GM12891 (cell line): ENCODE measurements around the gene ELP5.
"Not testable (repeated sequence)": the region's sequence is repeated elsewhere in the genome, so short reads cannot be mapped to it uniquely, and the experiment has no call there.

Experiments
- DNase-seq: peaks from one replicate; pipeline ENCODE4 v3.0.0; 2011; ENCODE audit warnings: low spot score; ENCODE audit not compliant: insufficient read length
- FAIRE-seq: peaks from 2 replicates; lab custom pipeline; 2011; peaks lifted over from hg19 to GRCh38; lab: Jason Lieb, UNC
- PAX5 ChIP-seq: IDR thresholded peaks from 2 replicates; pipeline ENCODE4 v1.6.1; 2011; ENCODE audit warnings: low read length, moderate library complexity, mild to moderate bottlenecking; ENCODE audit not compliant: insufficient read depth, severe bottlenecking
- POLR2A ChIP-seq: IDR thresholded peaks from 2 replicates; pipeline ENCODE4 v1.6.1; 2011; ENCODE audit warnings: low read depth, low read length, control low read depth
- POLR2AphosphoS5 ChIP-seq: IDR thresholded peaks from 2 replicates; pipeline ENCODE4 v1.6.1; 2011; ENCODE audit warnings: low read depth, low read length, control low read depth
- POU2F2 ChIP-seq: IDR thresholded peaks from 2 replicates; pipeline ENCODE4 v1.6.1; 2011; ENCODE audit warnings: low read depth, mild to moderate bottlenecking, control low read depth, low read length, moderate library complexity
- SPI1 ChIP-seq: IDR thresholded peaks from 2 replicates; pipeline ENCODE4 v1.6.1; 2011; ENCODE audit warnings: low read depth, low read length, control low read depth
- TAF1 ChIP-seq: IDR thresholded peaks from 2 replicates; pipeline ENCODE4 v1.6.1; 2011; ENCODE audit warnings: low read depth, low read length, control low read depth

The ELP5 gene

DNA sequence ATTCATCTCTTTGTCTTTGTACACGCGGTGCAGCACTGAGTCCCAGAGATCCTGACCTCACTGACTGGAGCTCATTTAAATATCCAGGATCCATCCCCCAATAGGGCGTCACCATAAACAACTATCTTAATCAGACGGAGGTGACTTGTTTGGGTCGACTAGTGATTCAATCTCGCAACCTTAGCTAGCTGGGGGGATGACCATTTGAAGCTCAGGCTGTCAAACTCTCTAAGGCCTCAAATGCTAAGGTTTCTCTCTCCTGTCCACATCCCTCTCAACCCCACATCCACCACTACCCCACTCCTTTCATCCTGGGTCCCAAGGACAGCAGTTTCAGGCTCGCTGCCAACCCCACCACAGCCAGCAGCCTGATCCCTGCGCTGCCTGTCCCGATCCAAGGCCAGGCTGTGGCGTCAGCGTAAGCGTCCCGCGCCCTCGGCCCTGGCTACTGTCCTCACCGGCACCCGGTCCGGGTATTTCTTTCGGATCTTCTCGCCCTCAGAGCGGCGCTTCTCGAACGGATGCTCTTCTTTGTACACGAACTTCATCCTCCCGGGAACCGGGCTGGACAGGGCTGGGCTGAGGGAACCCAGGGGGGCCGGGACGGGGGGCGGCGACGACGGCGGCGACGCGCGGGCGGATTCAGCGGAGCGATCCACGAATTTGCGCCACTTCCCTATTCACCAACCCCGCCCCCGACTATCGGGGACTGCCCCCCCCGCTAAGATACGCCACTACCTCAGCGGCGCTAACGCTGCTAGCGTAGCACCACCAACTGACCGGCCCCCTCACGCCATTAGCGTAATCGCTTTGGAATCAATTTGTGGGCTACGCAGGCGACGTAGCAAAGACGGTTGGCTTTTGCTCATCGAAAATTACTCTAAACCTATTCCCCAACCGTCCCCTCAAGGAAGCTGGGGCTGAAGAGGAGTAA, 10.0 kb upstream of the ELP5 start, which contains the start of gene GABARAP:
Gene GABARAP (minus strand): TSS at position 667 of the 934 bp plus-strand sequence. CDS start 119 bp downstream, at position 548.
- DNase-seq (peak; percentile 59), FAIRE-seq (peak; percentile 99)
- 0 out of 2 replicates have a peak, but pooled peaks have one; percentile 28 for TF ChIP-seq POLR2AphosphoS5
- 0 out of 2 replicates have a peak, but pooled peaks have one; percentile 24 for TF ChIP-seq POU2F2
- peak; percentile 35; the same call in 1 of the 2 replicates for TF ChIP-seq TAF1
- TF ChIP-seq POLR2A, result no peak
- peak; percentile 89 for TF ChIP-seq SPI1
- no peak for TF ChIP-seq PAX5

DNA sequence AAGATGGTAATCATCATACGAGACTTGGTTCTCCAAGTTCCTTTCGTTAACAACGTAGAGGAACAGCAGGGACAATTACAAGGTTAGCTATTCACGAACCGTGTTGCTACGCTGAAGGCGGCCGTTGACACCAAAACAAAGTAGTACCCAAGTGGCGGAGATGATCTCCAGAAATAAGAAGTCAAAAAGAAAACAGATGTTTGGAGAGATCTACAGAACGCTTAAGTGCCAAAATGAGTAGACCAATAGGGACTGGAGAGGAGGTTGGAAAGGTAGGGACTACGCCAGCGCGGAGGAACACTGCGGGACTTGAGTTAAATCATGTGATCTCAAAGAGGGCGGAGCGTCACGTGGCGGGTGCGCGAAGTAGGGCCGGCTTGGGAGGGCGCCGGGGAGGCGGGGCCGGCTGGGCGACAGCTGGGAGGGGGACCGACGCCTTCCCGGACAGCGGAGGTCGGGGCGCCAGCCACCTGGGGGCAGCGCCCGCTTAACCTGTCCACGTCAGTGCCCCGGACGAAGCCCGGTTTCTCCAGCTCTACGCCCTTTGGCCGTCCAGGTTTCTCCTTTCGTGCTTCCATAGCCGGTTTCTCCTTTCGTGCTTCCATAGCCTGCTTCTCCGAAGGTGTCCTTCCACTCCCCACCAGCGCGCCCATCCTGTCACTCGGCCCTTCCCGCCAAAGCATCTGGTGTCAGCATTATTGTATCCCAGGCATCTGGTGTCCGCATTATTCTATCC, 9.1 kb upstream of the ELP5 start:
- FAIRE-seq (no peak), DNase-seq (peak; percentile 89)
- peak; percentile 85 for TF ChIP-seq POLR2AphosphoS5
- peak; percentile 85; the same call in 1 of the 2 replicates for TF ChIP-seq POU2F2
- TF ChIP-seq POLR2A, result peak; percentile 71; the same call in 1 of the 2 replicates
- TF ChIP-seq PAX5, result no peak
- no peak for TF ChIP-seq TAF1
- no peak; the same call in 1 of the 2 replicates for TF ChIP-seq SPI1

DNA sequence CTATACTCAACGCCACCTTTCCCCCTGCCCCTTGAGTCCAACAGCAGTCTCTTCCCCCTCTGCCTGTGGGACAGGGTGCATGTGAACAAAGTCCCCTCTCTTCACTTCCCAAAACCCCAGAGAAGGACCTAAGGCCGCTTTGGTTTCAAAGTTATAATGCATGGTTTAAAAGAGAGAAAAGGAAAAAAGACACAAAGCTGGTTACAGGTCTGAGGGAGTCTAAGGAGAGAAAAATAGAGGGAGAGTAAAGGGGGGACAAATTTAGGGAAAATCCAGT, 8.6 kb upstream of the ELP5 start:
- DNase-seq (no peak), FAIRE-seq (no peak)
- TF ChIP-seq TAF1, result no peak
- no peak for TF ChIP-seq POU2F2
- no peak for TF ChIP-seq SPI1
- no peak for TF ChIP-seq POLR2A
- no peak for TF ChIP-seq PAX5
- TF ChIP-seq POLR2AphosphoS5, result no peak

DNA sequence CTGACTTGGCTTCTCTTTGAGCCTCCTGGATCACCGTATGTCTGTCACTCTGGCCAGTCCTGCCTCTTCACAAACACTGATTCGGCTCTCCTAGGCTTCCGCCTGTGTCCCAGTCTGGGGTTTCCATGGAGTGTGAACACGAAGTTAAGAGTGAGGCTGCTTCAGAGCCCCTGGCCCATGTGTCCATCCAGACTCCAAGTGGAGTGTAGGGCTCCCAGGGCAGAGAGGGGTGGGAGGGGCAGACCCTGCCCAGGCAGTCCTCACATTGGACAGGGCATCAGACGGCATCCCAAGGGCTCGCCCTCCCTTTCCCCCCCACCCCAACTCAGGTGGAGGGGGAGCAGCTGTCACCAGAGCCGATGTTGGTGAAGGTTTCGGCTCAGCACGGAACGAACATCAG, 8.2 kb upstream of the ELP5 start:
- FAIRE-seq, DNase-seq: not testable (repeated sequence)

DNA sequence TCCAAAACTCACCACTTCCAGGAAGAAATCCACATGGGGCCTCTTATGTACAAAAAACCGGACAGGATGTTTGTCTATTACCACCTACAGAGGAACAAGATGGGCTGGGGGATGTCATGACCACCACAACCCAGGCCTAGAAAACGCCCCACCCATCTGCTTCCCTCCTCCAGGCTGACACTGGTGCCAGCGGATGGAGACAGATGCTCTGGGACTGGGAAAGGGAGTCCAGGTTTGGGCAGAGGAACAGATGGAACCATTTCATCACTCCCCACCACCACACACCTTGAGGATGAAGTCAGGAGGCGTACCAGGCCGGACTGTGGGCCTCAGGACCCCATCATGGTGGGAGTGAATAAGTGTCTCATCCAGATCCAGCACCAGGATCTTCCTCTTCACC, 5.2 kb upstream of the ELP5 start:
- FAIRE-seq (peak; percentile 13), DNase-seq (no peak)
- TF ChIP-seq TAF1 (no peak), PAX5 (no peak), POLR2A (no peak), SPI1 (no peak), POLR2AphosphoS5 (no peak), POU2F2 (no peak)

DNA sequence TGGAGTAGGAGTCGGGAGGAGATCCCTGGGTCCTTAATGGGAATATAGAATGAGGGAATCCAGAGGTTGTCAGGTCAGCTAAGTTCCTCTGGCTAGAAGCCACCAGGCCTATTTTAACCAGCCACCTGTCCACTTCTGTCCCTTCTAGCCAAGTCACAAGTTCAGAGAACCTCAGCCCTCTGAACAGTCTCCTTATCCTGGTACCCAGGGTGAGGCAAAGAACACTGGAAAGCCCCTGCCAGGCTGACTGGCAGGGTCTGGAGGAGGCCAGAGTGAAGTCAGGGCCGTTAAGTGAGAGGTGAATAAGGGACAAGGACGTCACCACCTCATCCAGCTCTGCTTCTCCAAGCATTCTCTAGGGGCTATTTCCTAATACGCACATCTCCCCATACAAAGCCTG, 3.2 kb upstream of the ELP5 start:
- DNase-seq (no peak), FAIRE-seq (no peak)
- TF ChIP-seq SPI1 (no peak), POLR2A (no peak), POU2F2 (no peak), POLR2AphosphoS5 (no peak), PAX5 (no peak), TAF1 (no peak)

DNA sequence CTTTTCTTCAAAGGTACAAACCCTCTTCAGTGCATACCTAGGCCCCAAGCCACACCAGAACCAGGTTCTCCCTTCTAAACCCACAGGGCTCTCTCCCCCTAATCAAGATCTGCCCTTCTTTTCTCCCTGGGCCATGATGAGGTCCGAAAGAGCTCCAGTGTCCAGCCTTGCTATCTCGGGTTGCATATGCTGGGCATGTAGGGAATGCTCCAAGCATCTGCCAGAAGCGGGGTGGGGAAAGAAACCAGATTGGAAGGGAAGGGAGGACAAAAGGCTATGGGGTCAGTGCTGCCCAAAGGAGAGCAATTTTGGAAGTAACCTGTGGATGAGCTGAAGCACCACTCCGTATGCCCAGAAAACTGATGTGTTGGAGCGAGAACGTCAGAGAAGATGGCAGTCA, 2.8 kb upstream of the ELP5 start:
- DNase-seq (no peak), FAIRE-seq (no peak)
- no peak for TF ChIP-seq POU2F2
- no peak for TF ChIP-seq TAF1
- no peak for TF ChIP-seq POLR2A
- no peak for TF ChIP-seq PAX5
- TF ChIP-seq SPI1, result no peak
- no peak for TF ChIP-seq POLR2AphosphoS5

DNA sequence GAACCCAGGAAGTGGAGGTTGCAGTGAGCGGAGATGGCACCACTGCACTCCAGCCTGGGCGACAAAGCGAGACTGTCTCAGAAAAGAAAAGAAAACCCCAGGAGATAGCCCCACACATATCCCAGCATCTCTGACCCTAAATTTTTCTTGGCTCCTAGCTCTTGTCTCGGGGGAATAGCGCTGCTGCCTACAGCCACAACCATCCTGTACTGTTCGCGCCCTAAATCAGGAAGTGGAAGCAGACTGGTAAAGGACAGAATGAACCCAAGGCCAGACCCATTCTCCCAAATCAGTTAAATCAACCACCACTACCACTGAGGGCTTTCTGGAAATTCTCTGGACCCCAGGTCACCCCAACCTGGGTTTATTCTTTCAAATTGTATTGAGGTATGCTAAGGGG, 2.2 kb upstream of the ELP5 start:
- DNase-seq (no peak), FAIRE-seq (no peak)
- TF ChIP-seq SPI1 (peak; percentile 72), POLR2A (no peak)

DNA sequence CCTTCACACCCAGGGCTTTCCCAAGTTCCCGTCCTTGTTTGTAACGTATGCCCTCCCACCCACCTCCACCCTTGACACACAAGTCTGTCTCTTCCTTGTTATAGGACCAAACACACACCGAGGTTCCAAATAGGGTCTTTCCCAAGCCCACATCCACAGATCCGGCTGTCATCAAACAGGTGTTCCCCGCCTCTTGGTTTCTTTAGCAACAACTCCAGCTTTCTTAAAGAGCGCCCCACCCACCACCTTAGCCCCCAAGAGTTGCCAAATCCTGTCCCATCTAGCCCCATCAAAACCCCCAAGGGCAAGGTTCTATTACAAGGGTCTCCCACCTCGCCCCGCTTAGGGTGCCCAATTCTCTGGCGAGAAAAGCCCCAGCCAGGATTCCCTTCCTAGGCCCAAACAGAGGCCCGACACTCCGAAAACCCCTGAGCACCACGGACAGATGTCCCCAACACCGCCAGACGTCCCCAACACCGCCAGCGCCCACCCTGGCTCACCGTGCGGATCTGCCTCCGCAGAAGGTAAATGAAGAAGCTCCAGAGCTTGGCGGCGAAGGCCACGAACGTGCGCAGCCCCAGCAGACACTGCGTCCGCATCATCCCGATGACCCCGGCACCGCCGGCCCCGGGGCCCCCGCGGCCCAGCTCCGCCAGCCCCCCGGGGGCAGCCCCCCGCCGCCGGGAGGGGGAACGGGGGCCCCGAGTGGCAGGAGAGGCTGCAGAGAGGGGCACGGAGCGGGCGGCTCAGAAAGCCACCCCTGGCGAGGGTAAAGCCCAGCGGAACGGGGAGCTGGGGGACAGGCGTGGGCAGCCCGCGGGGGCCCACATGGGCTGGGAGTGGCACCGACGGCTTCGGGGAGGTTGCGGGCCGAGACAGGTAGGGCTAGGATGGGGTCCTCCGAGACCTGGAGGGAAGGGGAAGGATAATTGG, 1.1 kb upstream of the ELP5 start:
- DNase-seq (no peak), FAIRE-seq (peak; percentile 83)
- TF ChIP-seq POU2F2, result no peak
- no peak for TF ChIP-seq TAF1
- no peak; the same call in 1 of the 2 replicates for TF ChIP-seq POLR2A
- no peak for TF ChIP-seq PAX5
- TF ChIP-seq POLR2AphosphoS5, result no peak
- TF ChIP-seq SPI1, result no peak
